ENCODE data around the gene RABGAP1L.

DNA sequence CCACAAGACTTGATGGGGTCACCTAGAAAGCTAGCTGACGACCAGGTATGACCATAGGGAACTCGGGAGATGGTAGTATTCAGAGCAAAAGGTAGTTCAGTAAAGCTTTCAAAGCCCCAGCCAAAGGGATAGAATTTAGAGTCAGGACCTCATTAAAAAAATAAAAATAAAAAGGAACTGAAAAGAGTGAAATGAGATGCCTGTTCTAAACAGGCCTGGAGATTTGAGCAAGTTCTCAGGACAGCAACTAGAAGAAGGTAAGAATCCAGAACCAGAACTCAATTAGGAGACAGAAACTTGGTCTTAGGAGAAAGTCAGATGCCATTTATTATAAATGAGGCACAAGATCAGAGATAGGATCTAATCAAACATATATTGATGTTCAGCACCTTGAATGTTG, 575.0 kb downstream of the RABGAP1L start:
- TF ChIP-seq, protein P1, sequence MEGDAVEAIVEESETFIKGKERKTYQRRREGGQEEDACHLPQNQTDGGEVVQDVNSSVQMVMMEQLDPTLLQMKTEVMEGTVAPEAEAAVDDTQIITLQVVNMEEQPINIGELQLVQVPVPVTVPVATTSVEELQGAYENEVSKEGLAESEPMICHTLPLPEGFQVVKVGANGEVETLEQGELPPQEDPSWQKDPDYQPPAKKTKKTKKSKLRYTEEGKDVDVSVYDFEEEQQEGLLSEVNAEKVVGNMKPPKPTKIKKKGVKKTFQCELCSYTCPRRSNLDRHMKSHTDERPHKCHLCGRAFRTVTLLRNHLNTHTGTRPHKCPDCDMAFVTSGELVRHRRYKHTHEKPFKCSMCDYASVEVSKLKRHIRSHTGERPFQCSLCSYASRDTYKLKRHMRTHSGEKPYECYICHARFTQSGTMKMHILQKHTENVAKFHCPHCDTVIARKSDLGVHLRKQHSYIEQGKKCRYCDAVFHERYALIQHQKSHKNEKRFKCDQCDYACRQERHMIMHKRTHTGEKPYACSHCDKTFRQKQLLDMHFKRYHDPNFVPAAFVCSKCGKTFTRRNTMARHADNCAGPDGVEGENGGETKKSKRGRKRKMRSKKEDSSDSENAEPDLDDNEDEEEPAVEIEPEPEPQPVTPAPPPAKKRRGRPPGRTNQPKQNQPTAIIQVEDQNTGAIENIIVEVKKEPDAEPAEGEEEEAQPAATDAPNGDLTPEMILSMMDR (IDR thresholded peaks at IDR 0.05): no peak
- TF ChIP-seq POLR2AphosphoS5 (IDR thresholded peaks at IDR 0.05): no peak
- no peak for TF ChIP-seq POLR2A (IDR thresholded peaks at IDR 0.05)

All from gastroesophageal sphincter (tissue), 3 donors.